NCI-H1694 treated with DMSO at 0.1 percent for 48 hours (cell line): Measurements from ENCODE around the gene CASP4.
"Not testable (repeated sequence)": the region's sequence is repeated elsewhere in the genome, so short reads cannot be mapped to it uniquely, and the experiment has no call there.

ENCODE experiments used
- DNase-seq: peaks from one replicate; lab custom pipeline; 2025; lab: John Stamatoyannopoulos, UW

The CASP4 gene

DNA sequence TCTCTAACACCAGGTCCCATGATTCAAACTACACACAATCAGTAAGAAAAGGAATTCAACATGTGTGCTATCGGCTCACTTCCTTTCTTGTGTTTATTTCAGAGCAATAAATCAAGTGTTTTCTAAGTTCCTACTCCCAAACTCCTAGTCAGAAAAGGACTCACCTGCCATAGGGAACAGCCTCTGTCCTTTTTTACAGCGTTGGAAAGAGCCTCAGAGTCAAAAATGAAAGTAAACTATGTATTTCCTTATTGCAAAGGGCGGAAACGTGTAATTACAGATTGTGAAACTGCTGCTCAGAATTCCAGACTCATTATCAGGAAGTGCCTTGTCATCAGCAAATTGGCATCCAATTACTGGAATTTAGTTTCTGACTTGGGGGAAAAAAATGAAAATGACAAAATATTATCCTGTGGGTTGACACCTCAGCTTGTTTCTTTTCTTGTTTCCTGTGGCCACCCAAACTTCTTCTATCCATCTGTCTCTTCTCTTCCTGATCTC is at the start of gene CASP4:
Gene CASP4 (minus strand): TSS at position 220 of the 501 bp plus-strand sequence. CDS start 49 bp downstream, at position 171.
- DNase-seq = no peak

DNA sequence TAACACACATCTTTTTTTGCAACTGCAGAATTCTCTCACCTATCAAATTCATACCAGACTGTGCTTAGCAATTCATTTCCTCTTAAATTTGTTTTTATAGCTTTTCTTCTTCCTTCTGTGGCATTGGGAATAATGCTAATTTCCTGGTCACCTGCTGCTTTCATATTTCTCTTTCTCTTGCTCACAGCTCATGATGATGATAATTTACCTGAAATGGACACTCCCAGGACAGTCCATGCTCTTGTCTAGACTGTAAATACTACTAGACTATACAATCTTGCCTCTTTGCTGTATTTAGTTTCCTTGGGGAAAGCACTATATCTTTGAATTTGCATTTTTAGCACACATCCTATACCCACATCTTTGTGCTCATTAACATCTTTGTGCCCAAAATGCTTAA is 39.1 kb upstream of the CASP4 start:
- no peak for DNase-seq

DNA sequence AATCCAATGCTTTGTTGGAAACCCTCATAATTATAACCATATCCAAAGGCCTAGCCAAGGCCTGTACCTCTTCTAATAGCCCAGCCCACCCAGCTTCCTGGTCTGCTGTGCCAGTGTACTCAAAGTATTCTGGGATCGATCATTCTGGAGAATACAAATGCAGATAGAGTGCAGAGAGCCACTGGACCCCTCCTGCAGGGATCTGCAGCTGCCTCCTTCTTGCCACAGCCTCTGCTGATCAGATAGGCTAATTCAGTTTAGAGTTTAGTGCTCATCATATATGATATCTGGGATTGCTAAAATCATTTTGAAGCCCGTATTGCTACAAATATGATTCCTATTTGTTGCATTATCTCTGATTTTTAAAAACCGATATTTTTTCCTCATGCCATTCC is 37.1 kb upstream of the CASP4 start:
- no peak for DNase-seq

DNA sequence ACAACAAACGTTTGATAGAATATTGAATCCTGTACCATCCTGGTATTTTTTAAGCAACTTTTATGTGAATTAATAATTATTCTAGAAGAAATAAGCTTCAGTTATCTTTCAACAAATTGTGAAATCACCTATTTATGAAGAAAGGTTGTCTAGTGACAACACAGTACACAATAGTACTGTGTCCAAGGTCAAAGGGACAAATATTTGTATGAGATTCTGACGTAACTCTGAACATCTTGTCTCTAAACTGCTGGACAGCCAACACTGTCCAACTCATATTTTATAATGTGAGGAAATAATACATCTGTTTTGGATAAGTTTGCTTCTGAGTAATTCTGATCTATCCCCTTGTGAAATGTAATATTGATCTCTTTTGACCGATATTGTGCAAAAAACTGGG is 35.6 kb upstream of the CASP4 start:
- DNase-seq = no peak

DNA sequence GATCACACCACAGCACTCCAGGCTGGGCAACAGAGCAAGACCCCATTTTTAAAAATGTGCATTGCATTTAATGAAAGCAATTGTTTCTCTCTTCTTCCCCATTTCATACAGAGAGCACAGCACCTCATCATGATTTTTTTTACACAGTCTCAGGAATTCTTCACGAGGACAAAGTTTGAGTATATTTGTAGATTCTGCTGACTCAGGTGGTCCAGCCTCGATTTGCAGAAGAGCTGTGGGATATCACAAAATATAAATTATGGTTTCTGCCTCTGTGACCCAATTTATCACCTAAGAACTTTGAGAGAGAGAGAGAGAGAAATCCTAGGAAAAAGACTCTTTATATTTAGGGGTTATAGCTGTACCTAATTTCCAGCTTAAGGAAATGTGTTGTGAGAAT is 34.8 kb upstream of the CASP4 start:
- DNase-seq = no peak

DNA sequence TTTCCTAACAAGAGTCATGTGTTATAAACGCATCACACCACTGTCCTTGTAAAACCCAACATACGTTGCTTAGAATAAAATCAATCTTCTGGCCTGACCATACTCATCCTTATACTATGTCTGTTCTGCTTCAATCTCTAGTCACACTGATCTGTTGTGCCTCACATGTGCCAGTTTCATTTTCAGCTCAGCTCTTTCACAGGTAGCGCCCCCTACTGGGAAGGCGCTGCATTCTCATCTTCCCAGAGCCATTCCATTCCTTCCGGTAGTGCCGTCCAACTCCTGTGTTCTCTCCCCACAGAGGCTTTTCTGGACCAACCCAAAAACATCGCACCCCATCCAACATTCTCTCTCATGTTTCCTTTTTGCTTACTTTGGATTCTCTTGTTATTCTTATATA is 32.4 kb upstream of the CASP4 start:
- DNase-seq = no peak

DNA sequence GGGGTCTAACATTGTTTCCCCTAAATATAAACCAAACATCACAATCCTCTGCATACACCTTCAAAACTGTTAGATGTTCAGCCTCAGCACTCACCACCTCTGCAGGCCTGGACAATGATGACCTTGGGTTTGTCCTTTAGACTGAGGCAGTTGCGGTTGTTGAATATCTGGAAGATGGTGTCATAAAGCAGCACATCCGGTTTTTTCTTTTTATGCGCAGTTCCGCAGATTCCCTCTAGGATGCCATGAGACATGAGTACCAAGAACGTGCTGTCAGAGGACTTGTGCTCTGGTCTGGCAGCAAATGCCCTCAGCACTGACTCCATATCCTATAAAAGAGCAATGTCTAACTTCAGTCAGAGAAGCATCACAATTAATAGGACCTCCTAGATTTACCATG is 31.8 kb upstream of the CASP4 start:
- DNase-seq = no peak

DNA sequence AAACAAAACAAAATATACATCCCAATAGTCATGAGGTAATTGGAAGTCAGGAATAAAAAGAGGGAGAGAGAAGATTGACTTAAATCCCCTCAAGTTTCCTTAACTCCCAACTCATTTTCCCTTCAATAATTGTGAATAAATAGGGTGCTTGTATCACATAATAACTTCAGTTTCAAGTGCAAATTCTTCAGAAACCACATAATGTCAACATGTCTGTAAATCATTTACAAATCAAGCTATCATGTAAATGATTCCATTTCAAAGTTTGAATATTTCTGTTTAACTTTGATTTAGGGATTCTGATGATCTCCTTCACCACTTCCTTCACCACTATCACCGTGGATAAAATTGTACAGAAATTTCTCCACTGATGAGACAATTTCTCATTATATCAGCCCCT is 31.3 kb upstream of the CASP4 start:
- DNase-seq = no peak

DNA sequence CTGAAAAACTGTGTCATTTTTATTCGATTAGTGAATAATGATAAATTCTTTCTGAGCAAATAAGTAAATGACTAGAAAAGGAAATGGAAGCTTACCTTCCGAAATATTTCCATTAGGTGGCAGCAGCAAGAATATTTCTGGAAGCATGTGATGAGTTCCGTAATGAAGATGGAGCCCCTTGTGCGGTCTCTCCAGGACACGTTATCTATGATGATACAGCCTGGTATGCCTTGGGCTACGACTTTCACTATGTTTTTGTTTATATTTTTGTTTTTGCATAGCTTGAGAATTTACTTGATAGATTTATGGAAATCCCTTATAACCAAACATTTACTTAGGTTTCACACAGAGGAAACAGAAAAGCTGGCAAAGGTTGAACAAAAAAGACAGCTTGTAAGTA is 28.9 kb upstream of the CASP4 start:
- DNase-seq = no peak

DNA sequence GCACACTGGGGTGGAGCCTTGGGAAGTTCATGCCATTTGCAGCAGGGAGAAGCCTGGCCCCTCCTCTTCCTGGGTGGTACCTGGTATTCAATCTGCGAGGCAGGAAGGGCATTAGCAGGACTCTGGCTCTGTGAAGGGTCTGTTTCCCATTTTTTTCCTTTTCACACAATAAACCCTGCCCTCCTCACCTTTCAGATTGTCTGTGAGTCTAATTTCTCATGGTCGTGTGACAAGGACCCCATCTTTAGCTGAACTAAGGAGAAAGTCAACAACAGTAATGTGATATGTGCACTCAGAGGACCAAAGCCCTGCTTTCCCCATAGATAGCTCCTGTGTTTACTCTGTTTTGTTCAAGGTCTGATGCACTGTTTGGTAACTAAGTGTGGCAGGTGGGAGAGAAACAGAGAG is 26.6 kb upstream of the CASP4 start:
- DNase-seq = no peak

DNA sequence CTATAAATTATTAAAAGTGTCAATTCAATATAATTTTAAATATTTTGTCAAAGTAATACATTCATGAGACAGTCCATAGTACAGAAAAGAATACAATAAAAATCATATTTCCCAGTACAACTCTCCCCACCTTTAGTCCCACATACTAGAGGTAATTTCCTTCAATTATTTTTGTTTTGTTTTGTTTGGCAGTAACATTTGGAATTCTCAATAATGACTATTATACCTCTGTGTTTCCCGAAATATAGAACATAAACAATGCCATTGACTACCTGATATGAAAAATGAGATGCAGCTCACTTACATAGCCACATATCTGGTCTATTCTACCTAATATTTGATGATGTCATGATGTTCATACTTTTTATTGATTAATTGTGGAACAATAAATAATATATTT is 24.4 kb upstream of the CASP4 start:
- no peak for DNase-seq

DNA sequence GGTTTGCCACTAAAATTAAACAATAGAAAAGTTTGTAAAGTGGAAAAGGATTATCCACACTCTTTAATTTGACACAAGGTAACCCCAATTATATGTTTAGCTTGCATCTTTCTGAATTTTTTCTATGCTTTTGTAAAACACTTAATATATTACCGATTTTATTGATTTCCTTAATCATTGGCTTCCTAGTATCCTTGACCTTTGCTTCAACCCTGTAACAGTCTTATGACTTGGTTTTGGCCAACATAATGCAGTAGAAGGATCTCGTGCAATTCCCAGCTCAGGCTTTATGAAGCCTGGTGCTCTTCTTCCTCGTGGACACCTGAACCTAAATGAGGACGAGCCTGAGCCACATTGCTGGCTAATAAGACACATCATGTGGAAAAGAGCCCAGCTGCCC is 23.6 kb upstream of the CASP4 start:
- no peak for DNase-seq

DNA sequence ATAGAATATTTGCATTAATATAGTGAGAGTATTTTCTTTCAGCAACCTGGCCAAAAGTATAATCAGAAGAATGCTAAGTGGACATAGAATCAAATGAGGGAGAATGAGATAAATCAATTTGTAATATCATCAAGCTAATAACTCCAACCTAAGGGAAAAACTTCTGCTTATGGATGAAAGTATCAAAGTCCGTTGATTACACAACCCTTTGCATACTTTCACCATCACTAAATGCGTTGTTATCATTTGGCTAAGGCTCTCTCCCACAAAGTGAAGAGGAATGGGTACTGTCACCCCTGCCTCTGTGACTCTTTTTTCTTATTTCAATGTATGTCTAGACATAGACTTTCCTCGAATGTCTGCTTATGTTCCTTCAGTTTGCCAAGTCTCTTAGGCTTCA is 16.4 kb upstream of the CASP4 start:
- no peak for DNase-seq

DNA sequence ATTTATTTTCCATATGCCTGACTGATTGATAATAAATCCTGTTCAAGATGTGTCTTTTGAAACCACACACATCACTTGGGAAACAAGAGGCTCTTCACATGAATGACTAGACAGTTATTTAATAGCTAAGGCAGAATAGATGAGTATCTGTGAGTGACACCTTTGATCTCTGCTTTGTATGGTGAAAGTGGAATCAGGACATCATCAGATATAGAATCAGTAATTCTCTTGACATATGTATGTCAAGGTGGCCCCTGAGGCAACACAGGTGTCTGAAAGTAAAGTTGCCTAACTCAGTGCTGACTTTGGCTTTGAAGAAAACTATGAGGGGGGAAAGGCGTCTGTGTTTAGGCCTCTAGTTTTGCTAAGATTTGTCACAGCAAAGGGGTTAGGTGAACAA is 11.5 kb upstream of the CASP4 start:
- DNase-seq = no peak

DNA sequence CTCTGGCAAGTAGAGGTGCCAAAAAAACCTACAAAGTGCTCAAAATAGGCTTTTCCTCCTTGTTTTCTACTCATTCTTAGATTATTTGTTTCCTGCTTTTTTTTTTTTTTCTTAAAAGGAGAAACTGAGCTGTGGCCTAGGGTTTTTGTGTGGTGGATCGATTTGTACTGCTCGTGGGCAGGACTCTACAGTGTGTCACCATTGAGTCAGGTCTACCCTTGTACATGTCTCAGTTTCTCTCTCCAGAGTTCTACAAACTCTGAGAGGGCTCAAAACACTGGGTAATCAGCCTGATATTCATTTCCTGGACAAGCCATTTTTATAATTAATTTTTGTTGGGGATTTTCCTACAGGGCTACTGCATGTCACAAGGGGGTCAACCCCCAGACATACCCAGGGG is 5.2 kb upstream of the CASP4 start:
- DNase-seq = no peak

DNA sequence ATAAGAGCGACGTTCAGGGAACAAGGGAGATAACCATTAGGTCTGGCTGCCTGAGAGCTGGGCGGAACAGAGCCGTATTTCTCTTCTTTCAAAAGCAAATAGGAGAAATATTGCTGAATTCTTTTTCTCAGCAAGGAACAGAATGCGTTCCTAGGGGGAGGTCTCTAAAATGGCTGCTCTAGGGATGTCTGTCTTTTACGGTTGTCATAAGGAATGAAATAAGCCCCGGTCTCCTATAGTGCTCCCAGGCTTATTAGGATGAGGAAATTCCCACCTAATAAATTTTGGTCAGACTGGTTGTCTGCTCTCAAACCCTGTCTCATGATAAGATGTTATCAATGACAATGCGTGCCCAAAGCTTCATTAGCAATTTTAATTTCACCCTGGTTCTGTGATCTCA is 4.5 kb upstream of the CASP4 start:
- DNase-seq = not testable (repeated sequence)

DNA sequence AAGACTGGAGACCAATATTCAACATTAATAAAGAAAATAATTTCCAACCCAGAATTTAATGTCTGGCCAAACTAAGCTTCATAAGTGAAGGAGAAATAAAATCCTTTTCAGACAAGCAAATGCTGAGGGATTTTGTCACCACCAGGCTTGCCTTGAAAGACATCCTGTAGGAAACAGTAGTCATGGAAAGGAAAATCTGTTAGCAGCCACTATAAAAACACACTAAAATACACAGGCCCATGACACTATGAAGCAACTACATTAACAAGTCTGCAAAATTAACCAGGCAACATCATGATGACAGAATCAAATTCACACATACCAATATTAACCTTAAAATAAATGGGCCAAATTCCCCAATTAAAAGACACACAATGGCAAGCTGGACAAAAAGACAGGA is 2.4 kb upstream of the CASP4 start:
- DNase-seq = no peak

DNA sequence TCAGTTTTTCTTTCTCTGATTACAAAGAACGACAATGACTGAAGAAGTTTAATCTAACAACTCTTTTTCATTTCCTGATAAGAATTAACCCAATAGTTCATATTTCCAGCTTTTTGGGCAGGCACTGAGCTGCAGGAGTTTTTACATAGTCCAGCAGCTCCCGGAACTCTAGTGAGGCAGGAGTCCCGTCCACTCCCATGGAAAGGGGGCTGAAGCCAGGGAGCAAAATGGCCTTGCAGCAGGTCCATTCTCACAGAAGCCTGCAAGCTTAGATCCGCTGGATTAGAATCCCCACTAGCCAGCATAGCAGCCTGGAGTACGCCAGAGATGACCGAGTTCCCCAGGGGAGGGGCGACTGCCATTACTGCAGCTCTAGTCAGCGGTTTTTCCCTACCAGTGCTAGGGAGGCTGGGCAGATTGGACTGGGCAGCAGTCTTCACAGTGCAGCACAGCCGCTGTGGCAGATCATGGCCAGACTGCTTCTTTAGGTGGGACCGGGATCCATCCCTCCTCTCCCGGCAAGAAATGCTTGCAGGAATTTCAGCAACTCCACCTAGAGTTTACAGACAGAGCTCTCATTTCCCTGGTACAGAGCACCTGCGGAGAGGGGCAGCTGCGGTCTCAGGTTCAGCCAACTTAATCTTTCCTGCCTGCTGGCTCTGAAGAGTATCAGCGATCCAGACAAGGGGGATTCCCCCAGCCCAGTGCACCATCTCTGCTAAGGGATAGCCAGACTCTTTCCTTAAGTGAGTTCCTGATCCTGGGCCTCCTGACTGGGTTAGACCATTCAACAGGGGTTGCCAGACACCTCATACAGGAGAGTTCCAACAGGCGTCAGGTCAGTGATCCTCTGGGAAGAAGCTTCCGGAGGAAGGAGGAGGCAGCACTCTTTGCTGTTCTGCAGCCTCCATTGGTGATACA is 742 bp upstream of the CASP4 start:
- DNase-seq = no peak

DNA sequence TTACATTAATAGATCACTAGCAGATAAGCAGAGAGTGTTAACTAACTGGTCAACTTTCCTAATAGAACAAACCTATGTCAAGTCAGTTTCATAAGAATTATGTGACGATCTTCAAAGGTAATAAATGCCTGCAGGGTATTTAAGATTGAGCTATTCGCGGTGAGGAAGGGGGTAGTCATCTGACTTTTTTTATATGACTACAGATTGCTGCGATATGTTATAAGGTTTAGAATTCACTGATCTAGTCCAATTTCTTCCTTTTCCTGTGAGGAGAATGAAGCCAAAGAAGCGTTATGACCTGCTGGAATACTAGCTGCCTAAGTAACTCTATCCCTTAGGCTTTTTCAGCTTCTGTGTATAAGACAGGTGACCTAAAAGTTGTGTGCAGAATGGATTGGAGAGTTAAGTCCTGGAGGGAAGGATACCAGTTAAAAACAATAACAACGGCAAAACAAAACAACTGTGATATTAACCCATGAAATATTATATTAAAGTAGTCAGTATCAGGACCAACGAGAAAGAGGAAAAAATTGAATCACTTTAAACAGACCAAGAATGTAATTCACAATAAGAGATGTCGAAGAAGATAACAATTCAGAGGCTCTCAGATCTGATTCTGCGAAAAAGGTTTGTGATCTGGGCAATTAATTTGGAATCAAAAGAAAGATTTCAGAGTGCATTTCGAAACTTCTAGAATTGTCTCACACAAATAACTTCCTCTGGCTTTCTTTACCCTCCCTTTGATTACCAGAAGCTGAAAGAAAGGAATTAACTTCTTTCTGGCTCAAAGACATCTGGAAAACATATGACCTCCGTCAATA is 630 bp downstream of the CASP4 start:
- no peak for DNase-seq

DNA sequence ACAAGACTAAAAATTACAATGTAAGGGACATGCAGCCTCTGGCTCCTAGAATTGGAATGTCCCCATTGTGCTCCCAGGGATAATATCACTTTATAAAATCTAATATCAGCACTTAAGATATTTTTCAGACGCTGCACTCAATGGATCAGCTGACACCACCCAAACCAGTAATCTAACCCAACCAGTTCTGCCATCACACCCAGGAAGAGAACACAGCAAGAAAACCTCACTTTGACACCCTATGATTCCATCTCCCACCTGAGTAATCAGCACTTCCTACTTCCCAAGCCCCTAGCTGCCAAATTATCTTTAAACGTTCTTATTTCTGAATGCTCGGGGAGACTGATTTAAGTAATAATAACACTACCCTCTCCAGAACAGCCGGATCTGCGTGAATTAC is 2.6 kb downstream of the CASP4 start:
- no peak for DNase-seq

DNA sequence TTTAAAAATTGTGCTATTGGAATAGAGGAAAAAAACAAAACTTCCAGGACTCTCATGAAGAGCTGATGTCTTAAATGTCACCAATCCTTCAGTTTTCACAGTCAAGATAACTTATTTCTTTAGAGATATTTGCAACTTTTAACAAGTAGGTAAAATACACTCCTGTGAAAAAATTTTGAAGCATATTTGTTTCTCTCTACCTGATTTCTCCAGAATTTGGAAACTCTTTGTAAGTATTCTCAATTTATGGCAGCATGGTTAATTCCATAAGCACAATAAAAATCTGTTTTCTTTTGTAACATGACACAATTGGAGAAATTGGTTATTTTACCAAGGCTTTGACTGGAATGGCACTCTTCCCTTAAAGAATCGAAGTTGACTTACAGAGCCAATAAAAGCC is 4.1 kb downstream of the CASP4 start:
- no peak for DNase-seq

DNA sequence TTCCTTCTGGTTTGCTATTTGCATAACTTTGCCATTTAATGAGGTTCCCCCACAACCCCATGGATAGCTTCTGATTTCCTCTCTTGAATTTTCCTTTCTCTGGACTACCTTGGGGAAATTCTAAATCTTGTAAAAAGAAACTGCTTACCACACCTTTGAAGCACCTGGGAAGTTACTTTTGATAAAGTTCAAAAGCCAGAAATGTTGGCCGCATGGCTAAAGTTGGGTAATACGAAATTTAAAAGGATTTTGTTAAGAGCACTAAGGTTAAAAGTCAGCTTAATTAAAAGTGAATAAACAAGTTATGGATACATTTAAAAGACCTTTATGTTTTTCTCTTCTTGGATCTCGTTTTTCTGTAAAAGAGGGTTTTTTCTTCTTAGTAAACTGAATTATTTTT is 5.5 kb downstream of the CASP4 start:
- no peak for DNase-seq

DNA sequence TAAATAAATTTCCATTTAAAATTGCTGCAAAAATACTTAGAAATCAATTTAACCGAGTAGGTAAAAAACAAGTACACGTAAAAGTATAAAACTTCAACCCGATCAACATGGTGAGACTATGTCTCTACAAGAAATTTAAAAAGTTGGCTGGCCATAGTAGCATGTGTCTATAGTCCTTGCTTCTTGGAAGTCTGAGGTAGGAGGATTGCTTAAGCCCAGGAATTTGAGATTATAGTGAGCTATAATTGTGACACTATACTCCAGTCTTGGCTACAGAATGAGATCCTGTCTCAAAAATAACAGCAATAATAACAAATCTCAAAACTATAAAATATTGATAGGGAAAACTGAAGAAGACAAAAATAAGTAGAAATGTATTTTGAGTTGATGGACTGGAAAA is 11.1 kb downstream of the CASP4 start:
- DNase-seq = no peak
